Chondrocyte (in vitro differentiated cells): ENCODE measurements around the gene EIF2D. TPM values are rescaled to one million over a fixed set of nuclear protein-coding genes. Genes with fewer than 3 reads are reported as not detected.

Experiments used
- DNase-seq: peaks from one replicate; pipeline ENCODE4 v3.0.0; 2021; ENCODE audit warnings: mixed read lengths, low spot score
- H3K27ac Mint-ChIP-seq: one replicate; pipeline ENCODE4 v1.8.0; 2021; ENCODE audit warnings: mild to moderate bottlenecking, moderate library complexity, mixed read lengths; ENCODE audit not compliant: unreplicated experiment
- H3K27me3 Mint-ChIP-seq: 2 replicates; pipeline ENCODE4 v1.8.0; 2021; ENCODE audit warnings: low read depth, mixed read lengths
- H3K36me3 Mint-ChIP-seq: 2 replicates; pipeline ENCODE4 v1.8.0; 2021; ENCODE audit warnings: low read depth, mixed read lengths
- H3K4me1 Mint-ChIP-seq: 2 replicates; pipeline ENCODE4 v1.8.0; 2021; ENCODE audit warnings: low read depth, mild to moderate bottlenecking, mixed read lengths
- H3K4me3 Mint-ChIP-seq: one replicate; pipeline ENCODE4 v1.8.0; 2021; ENCODE audit warnings: mild to moderate bottlenecking, moderate library complexity, mixed read lengths; ENCODE audit not compliant: unreplicated experiment
- H3K9me3 Mint-ChIP-seq: 2 replicates; pipeline ENCODE4 v1.8.0; 2021; ENCODE audit warnings: low read depth, mixed read lengths
- total RNA-seq: library from RNA; stranded (reverse); gene quantifications from 3 replicates; pipeline ENCODE4 v1.2.1, GENCODE V29; 2021
- TF ChIP-seq, protein P1 (sequence below): fragments of 200-600 bp; sonication (generic); IDR thresholded peaks from 2 replicates; pipeline ENCODE4 v1.5.0; 2021; ENCODE audit warnings: antibody characterized with exemption, mild to moderate bottlenecking, moderate library complexity

Gene EIF2D
- total RNA-seq, 1 donor from 2014 or later, result 33.9 TPM

DNA sequence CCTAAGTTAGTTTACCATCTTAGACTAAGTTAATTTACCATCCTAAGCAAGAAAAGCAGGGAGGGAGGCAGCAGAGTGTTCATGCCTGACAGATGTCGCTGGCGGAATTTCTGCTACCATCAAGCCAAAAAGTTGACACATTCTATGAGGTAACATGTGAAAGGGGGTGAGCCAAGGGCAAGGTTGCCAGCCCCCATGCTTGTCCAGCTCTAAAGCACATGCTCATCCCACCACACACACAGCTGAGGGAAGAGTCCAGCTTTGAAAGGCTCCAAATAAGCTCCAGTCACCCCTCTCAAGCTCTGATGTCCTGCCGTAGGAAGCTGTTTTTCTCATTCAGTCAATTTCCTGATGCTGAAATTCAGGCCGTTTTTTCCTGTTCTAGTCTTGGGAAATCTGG lies 46.3 kb downstream of the EIF2D start:
- peaks cover 17% of the 10 kb centered on the region for H3K27me3 Mint-ChIP-seq
- TF ChIP-seq, protein P1, sequence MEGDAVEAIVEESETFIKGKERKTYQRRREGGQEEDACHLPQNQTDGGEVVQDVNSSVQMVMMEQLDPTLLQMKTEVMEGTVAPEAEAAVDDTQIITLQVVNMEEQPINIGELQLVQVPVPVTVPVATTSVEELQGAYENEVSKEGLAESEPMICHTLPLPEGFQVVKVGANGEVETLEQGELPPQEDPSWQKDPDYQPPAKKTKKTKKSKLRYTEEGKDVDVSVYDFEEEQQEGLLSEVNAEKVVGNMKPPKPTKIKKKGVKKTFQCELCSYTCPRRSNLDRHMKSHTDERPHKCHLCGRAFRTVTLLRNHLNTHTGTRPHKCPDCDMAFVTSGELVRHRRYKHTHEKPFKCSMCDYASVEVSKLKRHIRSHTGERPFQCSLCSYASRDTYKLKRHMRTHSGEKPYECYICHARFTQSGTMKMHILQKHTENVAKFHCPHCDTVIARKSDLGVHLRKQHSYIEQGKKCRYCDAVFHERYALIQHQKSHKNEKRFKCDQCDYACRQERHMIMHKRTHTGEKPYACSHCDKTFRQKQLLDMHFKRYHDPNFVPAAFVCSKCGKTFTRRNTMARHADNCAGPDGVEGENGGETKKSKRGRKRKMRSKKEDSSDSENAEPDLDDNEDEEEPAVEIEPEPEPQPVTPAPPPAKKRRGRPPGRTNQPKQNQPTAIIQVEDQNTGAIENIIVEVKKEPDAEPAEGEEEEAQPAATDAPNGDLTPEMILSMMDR, result no peak
- no peak overlapping the region for H3K4me3 Mint-ChIP-seq

DNA sequence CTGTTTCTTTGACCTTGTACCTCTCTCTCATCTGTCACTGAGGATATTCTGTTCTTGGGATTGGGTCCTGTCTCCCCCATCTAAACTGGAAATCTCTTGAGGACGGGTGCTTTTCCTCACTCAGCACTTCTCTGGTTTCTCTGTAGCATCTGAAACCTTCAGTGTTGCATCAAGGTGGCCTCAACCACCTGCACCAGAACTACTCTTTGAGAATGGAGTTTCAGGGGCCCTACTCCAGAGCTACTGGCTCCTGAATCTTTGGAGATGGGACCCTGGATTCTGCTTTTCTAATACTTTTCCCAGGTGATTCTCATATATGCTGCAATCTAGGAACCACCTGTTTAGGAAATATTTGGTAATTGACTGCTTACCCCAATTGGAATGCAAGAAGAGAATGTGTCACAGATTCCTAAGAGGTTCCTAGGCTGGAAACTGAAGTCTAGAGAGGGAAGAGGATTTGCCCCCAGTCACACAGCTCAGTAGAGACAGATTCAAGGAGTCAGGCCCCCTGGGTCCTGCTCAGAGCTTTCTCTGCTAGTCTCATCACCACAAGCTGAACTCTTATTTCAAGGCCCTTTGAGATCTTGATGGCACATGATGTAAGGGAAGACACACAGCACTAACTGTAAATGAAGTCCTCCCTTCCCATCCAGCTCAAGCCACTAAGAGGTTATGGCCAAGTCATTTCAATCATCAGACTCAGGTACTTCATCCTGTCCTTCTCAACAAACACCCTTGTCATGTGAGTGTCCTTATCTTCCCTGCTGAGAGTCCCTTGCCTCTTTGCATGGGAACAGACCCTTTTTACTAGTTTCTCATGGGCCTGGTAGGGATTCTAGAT lies 48.7 kb downstream of the EIF2D start:
- Mint-ChIP-seq H3K4me1 (peaks cover 7% of the 10 kb centered on the region), H3K4me3 (no peak overlapping the region), H3K36me3 (peaks cover 3% of the 10 kb centered on the region), H3K27me3 (peaks cover 17% of the 10 kb centered on the region), H3K27ac (no peak overlapping the region), H3K9me3 (no peaks in the 10 kb centered on the region)
- no peak for DNase-seq
- TF ChIP-seq, protein P1, result no peak

More for the DNA sequence above, 46.3 kb downstream of the EIF2D start:
- Mint-ChIP-seq H3K9me3 (no peaks in the 10 kb centered on the region), H3K36me3 (peaks cover 3% of the 10 kb centered on the region), H3K27ac (no peak overlapping the region), H3K4me1 (no peaks in the 10 kb centered on the region)
- no peak for DNase-seq

GRCh38 chr1:206560007-206560716 lies 52.1 kb downstream of the EIF2D start:
- Mint-ChIP-seq H3K4me3 (no peak overlapping the region), H3K27ac (no peak overlapping the region), H3K4me1 (peaks cover 22% of the 10 kb centered on the region), H3K27me3 (peaks cover 20% of the 10 kb centered on the region), H3K9me3 (no peaks in the 10 kb centered on the region), H3K36me3 (peaks cover 2% of the 10 kb centered on the region)
- DNase-seq, result no peak
- TF ChIP-seq, protein P1, result no peak

GRCh38 chr1:206559672-206559995 lies 52.6 kb downstream of the EIF2D start:
- H3K27ac Mint-ChIP-seq, result no peak overlapping the region
- H3K4me3 Mint-ChIP-seq, result no peak overlapping the region
- DNase-seq, result no peak
- peaks cover 22% of the 10 kb centered on the region for H3K4me1 Mint-ChIP-seq
- peaks cover 15% of the 10 kb centered on the region for H3K27me3 Mint-ChIP-seq
- H3K36me3 Mint-ChIP-seq, result no peaks in the 10 kb centered on the region
- H3K9me3 Mint-ChIP-seq, result no peaks in the 10 kb centered on the region
- TF ChIP-seq, protein P1, result no peak

GRCh38 chr1:206558794-206559671 lies 53.2 kb downstream of the EIF2D start:
- Mint-ChIP-seq H3K27ac (no peak overlapping the region), H3K9me3 (no peaks in the 10 kb centered on the region), H3K27me3 (peaks cover 14% of the 10 kb centered on the region), H3K36me3 (no peaks in the 10 kb centered on the region), H3K4me1 (peaks cover 22% of the 10 kb centered on the region), H3K4me3 (no peak overlapping the region)
- TF ChIP-seq, protein P1, result no peak
- no peak for DNase-seq
